Ramos (cell line): Measurements from ENCODE around the gene THPO.

Source experiments
- in situ Hi-C: fragments of 300-500 bp; cut with MboI; formaldehyde crosslinking; loops from one replicate; pipeline ENCODE4 v1.14.3; 2022; ENCODE audit warnings: low sequenced_read_pairs; ENCODE audit not compliant: unreplicated experiment

The THPO gene

GRCh38 chr3:184377882-184378445, at the start of gene THPO:
Gene THPO (minus strand): TSS chr3:184378207. CDS start chr3:184376259, 1,948 bp downstream.
- in situ Hi-C loops = no loop called here

GRCh38 chr3:184426691-184427141, 48.7 kb upstream of the THPO start:
- in situ Hi-C loops = no loop called here

GRCh38 chr3:184423561-184423960, 45.6 kb upstream of the THPO start:
- in situ Hi-C loops = no loop called here

GRCh38 chr3:184419171-184419570, 41.2 kb upstream of the THPO start:
- in situ Hi-C loops = no loop called here

GRCh38 chr3:184417619-184418327, 39.8 kb upstream of the THPO start:
- in situ Hi-C loops = no loop called here

- in situ Hi-C loops = no loop called here
Measured at GRCh38 chr3:184415203-184415490, 37.1 kb upstream of the THPO start.

GRCh38 chr3:184414418-184415202, 36.6 kb upstream of the THPO start:
- in situ Hi-C loops = no loop called here

GRCh38 chr3:184409946-184410500, 32.0 kb upstream of the THPO start:
- in situ Hi-C loops = no loop called here

GRCh38 chr3:184409331-184409926, 31.4 kb upstream of the THPO start:
- in situ Hi-C loops = no loop called here

- in situ Hi-C loops = no loop called here
Measured at GRCh38 chr3:184405075-184406030, 27.3 kb upstream of the THPO start.

GRCh38 chr3:184399410-184399809, 21.4 kb upstream of the THPO start:
- in situ Hi-C loops = no loop called here

GRCh38 chr3:184395320-184395660, 17.3 kb upstream of the THPO start:
- in situ Hi-C loops = no loop called here

GRCh38 chr3:184391266-184391665, 13.3 kb upstream of the THPO start:
- in situ Hi-C loops = no loop called here

GRCh38 chr3:184389935-184390528, 12.0 kb upstream of the THPO start:
- in situ Hi-C loops = no loop called here

- in situ Hi-C loops = no loop called here
Measured at GRCh38 chr3:184389384-184389783, 11.4 kb upstream of the THPO start.

GRCh38 chr3:184388936-184389230, 10.9 kb upstream of the THPO start:
- in situ Hi-C loops = no loop called here

- in situ Hi-C loops = no loop called here
Measured at GRCh38 chr3:184388164-184388935, 10.3 kb upstream of the THPO start.

- in situ Hi-C loops = no loop called here
Measured at GRCh38 chr3:184387174-184387714, 9.2 kb upstream of the THPO start.
